Endothelial cell (in vitro differentiated cells): ENCODE measurements around the gene FRS2. TPM values are rescaled to one million over a fixed set of nuclear protein-coding genes. Genes with fewer than 3 reads are reported as not detected.

Experiments used
- DNase-seq: peaks from one replicate; pipeline ENCODE4 v3.0.0; 2021; ENCODE audit warnings: low spot score
- H3K27ac Mint-ChIP-seq: one replicate; pipeline ENCODE4 v1.8.0; 2021; ENCODE audit warnings: mixed read lengths, inconsistent platforms; ENCODE audit not compliant: unreplicated experiment
- H3K27me3 Mint-ChIP-seq: one replicate; pipeline ENCODE4 v1.8.0; 2021; ENCODE audit warnings: mild to moderate bottlenecking, moderate library complexity, mixed read lengths, inconsistent platforms; ENCODE audit not compliant: unreplicated experiment
- H3K36me3 Mint-ChIP-seq: one replicate; pipeline ENCODE4 v1.8.0; 2021; ENCODE audit warnings: mild to moderate bottlenecking, low read depth, mixed read lengths, inconsistent platforms; ENCODE audit not compliant: unreplicated experiment
- H3K4me1 Mint-ChIP-seq: one replicate; pipeline ENCODE4 v1.8.0; 2021; ENCODE audit warnings: mild to moderate bottlenecking, mixed read lengths, inconsistent platforms; ENCODE audit not compliant: unreplicated experiment
- H3K4me3 Mint-ChIP-seq: one replicate; pipeline ENCODE4 v1.8.0; 2021; ENCODE audit warnings: mild to moderate bottlenecking, mixed read lengths, inconsistent platforms; ENCODE audit not compliant: unreplicated experiment
- H3K9me3 Mint-ChIP-seq: one replicate; pipeline ENCODE4 v1.8.0; 2021; ENCODE audit warnings: mixed read lengths, inconsistent platforms; ENCODE audit not compliant: unreplicated experiment
- total RNA-seq: library from RNA; stranded (reverse); fragmentation: NEBNext Ultra II Directional; extraction: Animal tissue kit (Norgen Biotek cat#: 25700); gene quantifications from one replicate; pipeline ENCODE4 v1.2.1, GENCODE V29; 2021; ENCODE audit not compliant: unreplicated experiment
- TF ChIP-seq, protein P1 (sequence below): fragments of 200-600 bp; sonication (generic); IDR thresholded peaks from one replicate; pipeline ENCODE4 v1.5.0; 2021; ENCODE audit warnings: antibody characterized with exemption; ENCODE audit not compliant: unreplicated experiment

FRS2 gene
- total RNA-seq, 1 donor from 2014 or later: 22.9 TPM

DNA sequence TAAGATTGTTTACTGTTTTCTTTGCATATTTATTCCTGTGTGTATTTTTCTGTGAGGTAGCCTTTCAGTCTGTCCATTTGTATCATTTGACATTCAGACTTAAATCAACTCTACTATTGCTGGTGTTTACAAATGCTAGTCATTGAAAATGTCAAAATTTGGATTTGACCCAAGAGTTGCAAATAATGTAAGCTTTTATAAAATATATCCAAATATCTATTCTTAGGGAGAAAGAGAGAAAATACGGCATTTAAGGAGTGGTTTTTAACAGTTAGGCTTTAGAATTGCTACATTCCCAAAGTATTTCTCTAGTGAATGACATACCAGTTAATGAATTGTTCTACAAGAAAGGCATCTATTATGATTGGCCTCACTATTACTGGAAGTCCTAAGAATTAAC is 37.9 kb downstream of the FRS2 start:
- Mint-ChIP-seq H3K4me3 (no peak overlapping the region), H3K27ac (no peak overlapping the region), H3K36me3 (no peaks in the 10 kb centered on the region), H3K4me1 (peaks cover 12% of the 10 kb centered on the region), H3K27me3 (no peaks in the 10 kb centered on the region), H3K9me3 (no peaks in the 10 kb centered on the region)
- DNase-seq: no peak
- TF ChIP-seq, protein P1, sequence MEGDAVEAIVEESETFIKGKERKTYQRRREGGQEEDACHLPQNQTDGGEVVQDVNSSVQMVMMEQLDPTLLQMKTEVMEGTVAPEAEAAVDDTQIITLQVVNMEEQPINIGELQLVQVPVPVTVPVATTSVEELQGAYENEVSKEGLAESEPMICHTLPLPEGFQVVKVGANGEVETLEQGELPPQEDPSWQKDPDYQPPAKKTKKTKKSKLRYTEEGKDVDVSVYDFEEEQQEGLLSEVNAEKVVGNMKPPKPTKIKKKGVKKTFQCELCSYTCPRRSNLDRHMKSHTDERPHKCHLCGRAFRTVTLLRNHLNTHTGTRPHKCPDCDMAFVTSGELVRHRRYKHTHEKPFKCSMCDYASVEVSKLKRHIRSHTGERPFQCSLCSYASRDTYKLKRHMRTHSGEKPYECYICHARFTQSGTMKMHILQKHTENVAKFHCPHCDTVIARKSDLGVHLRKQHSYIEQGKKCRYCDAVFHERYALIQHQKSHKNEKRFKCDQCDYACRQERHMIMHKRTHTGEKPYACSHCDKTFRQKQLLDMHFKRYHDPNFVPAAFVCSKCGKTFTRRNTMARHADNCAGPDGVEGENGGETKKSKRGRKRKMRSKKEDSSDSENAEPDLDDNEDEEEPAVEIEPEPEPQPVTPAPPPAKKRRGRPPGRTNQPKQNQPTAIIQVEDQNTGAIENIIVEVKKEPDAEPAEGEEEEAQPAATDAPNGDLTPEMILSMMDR: no peak

GRCh38 chr12:69508621-69509020 is 38.4 kb downstream of the FRS2 start:
- Mint-ChIP-seq H3K27ac (no peak overlapping the region), H3K27me3 (no peaks in the 10 kb centered on the region), H3K4me3 (no peak overlapping the region)

GRCh38 chr12:69509308-69509736 is 39.1 kb downstream of the FRS2 start:
- peaks cover 12% of the 10 kb centered on the region for H3K4me1 Mint-ChIP-seq

More at GRCh38 chr12:69508621-69509020, 38.4 kb downstream of the FRS2 start:
- no peaks in the 10 kb centered on the region for H3K36me3 Mint-ChIP-seq
- DNase-seq: no peak
- TF ChIP-seq, protein P1: no peak
- peaks cover 12% of the 10 kb centered on the region for H3K4me1 Mint-ChIP-seq
- H3K9me3 Mint-ChIP-seq: no peaks in the 10 kb centered on the region

DNA sequence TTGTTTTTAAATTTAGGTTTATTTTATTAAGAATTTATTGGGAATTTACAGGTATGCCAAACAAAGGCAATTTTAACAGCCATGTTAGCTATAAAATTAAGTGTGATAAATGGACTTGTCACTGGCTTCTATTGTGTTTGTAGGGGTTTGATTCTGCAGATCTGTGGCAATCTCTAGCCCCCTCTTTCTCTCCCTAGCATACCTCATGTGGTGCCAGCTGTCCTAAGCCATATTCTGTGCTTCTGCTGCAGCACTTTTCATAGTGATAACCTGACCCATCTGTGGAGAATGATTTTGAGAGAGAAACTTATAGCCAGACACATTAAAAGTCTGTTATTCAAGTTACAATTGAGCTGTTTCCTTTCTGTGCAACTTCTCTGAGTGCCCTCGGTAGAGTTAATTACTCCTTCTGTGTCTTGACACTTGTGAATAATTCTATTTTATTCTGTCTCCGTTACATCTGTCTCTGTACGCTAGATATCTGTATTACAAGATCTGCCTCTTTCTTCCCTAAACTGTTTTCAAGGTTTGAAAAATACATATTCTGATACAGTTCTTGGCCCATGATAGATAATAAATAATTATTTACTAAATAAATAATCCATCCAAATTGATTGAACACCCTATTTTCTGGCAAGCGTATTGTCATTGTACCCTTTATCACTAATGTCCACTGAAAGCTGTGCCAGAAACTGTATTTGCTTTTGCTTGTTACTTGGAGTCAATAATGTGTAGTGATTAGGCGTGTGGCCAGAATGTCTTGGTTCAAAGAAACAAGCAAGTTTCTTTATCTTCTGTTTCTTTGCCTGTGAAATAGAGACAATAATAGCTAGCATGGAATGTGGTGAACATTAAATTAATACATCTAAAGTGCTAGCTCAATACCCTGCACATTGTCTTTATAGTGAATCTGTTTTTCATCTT is 40.0 kb downstream of the FRS2 start:
- Mint-ChIP-seq H3K27ac (no peak overlapping the region), H3K4me3 (no peak overlapping the region), H3K9me3 (no peaks in the 10 kb centered on the region), H3K27me3 (no peaks in the 10 kb centered on the region), H3K4me1 (peaks cover 7% of the 10 kb centered on the region), H3K36me3 (no peaks in the 10 kb centered on the region)
- TF ChIP-seq, protein P1: no peak
- DNase-seq: no peak

More at GRCh38 chr12:69509308-69509736, 39.1 kb downstream of the FRS2 start:
- H3K36me3 Mint-ChIP-seq: no peaks in the 10 kb centered on the region
- H3K4me3 Mint-ChIP-seq: no peak overlapping the region
- no peaks in the 10 kb centered on the region for H3K27me3 Mint-ChIP-seq
- no peak for DNase-seq
- H3K9me3 Mint-ChIP-seq: no peaks in the 10 kb centered on the region
- no peak overlapping the region for H3K27ac Mint-ChIP-seq
- TF ChIP-seq, protein P1: no peak

DNA sequence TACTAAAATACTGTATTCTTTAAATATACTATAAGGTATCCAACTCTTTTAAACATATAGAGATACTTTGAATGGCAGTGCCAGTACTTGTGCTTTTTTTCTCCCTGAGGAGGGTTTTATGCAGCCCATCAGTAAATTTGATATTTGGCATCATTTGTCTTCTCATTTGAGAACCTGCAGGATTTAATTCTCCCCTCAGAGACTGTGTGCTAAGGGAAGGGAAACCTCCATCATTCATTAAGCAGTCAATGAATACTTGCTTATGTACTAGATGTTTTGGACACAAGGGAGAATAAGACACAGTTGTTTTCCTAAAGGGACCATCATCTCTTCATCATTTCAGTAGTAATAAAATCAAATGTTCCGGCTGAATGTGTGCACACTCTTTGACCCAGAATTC is 40.8 kb downstream of the FRS2 start:
- no peak overlapping the region for H3K27ac Mint-ChIP-seq
- H3K27me3 Mint-ChIP-seq: no peaks in the 10 kb centered on the region
- H3K4me1 Mint-ChIP-seq: peaks cover 16% of the 10 kb centered on the region
- no peaks in the 10 kb centered on the region for H3K36me3 Mint-ChIP-seq
- H3K4me3 Mint-ChIP-seq: no peak overlapping the region
- DNase-seq: no peak
- TF ChIP-seq, protein P1: no peak
- H3K9me3 Mint-ChIP-seq: no peaks in the 10 kb centered on the region
